Neural progenitor cell (in vitro differentiated cells): ENCODE data around the gene GRM2. TPM values are rescaled to one million over a fixed set of nuclear protein-coding genes. Genes with fewer than 3 reads are reported as not detected.
"Not testable (repeated sequence)": the region's sequence is repeated elsewhere in the genome, so short reads cannot be mapped to it uniquely, and the experiment has no call there.

Experiments
- DNase-seq: peaks from one replicate; pipeline ENCODE4 v3.0.0-alpha.2; 2016; ENCODE audit warnings: low spot score
- H2AFZ ChIP-seq: fragments of 200-600 bp; sonication (generic); replicated peaks from 2 replicates; pipeline ENCODE4 v1.6.1; 2016; ENCODE audit warnings: antibody characterized with exemption
- H3F3A ChIP-seq: fragments of 200-600 bp; sonication (generic); 2 replicates; pipeline ENCODE4 v1.6.1; 2016; ENCODE audit warnings: antibody characterized with exemption, low read depth
- H3K27ac ChIP-seq: fragments of 200-600 bp; sonication (generic); 2 replicates; pipeline ENCODE4 v1.5.1; 2016; ENCODE audit warnings: mild to moderate bottlenecking
- H3K27me3 ChIP-seq: fragments of 200-600 bp; sonication (generic); 2 replicates; pipeline ENCODE4 v1.6.1; 2016; ENCODE audit warnings: mild to moderate bottlenecking, moderate library complexity
- H3K36me3 ChIP-seq: fragments of 200-600 bp; sonication (generic); 2 replicates; pipeline ENCODE4 v1.5.1; 2016
- H3K4me1 ChIP-seq: fragments of 200-600 bp; sonication (generic); 2 replicates; pipeline ENCODE4 v1.6.1; 2016; ENCODE audit warnings: mixed run types
- H3K4me2 ChIP-seq: fragments of 200-600 bp; sonication (generic); 2 replicates; pipeline ENCODE4 v1.6.1; 2016
- H3K4me3 ChIP-seq: fragments of 200-600 bp; sonication (generic); 2 replicates; pipeline ENCODE4 v1.5.1; 2016
- H3K79me2 ChIP-seq: fragments of 200-600 bp; sonication (generic); 2 replicates; pipeline ENCODE4 v1.6.1; 2016; ENCODE audit warnings: low read depth
- H3K9ac ChIP-seq: fragments of 200-600 bp; sonication (generic); 2 replicates; pipeline ENCODE4 v1.6.1; 2016
- H3K9me3 ChIP-seq: fragments of 200-600 bp; sonication (generic); 2 replicates; pipeline ENCODE4 v1.5.1; 2016; ENCODE audit warnings: low read depth
- H4K20me1 ChIP-seq: fragments of 200-600 bp; sonication (generic); 2 replicates; pipeline ENCODE4 v1.6.1; 2016; ENCODE audit warnings: low read depth
- H3K27ac Mint-ChIP-seq: 3 replicates; pipeline ENCODE4 v1.8.0; 2021; ENCODE audit warnings: mixed read lengths
- H3K27me3 Mint-ChIP-seq: 2 replicates; pipeline ENCODE4 v1.8.0; 2022; ENCODE audit warnings: low read depth, mild to moderate bottlenecking, inconsistent platforms, moderate library complexity, mixed read lengths; ENCODE audit not compliant: insufficient read depth
- H3K36me3 Mint-ChIP-seq: 3 replicates; pipeline ENCODE4 v1.8.0; 2021; ENCODE audit warnings: mixed read lengths
- H3K4me1 Mint-ChIP-seq: 3 replicates; pipeline ENCODE4 v1.8.0; 2021; ENCODE audit warnings: mixed read lengths
- H3K4me3 Mint-ChIP-seq: 3 replicates; pipeline ENCODE4 v1.8.0; 2021; ENCODE audit warnings: mild to moderate bottlenecking, moderate library complexity, mixed read lengths
- H3K9me3 Mint-ChIP-seq: 3 replicates; pipeline ENCODE4 v1.8.0; 2020; ENCODE audit warnings: mixed read lengths
- EZH2 ChIP-seq: fragments of 200-600 bp; sonication (generic); IDR thresholded peaks from 2 replicates; pipeline ENCODE4 v1.6.1; 2017; ENCODE audit warnings: antibody characterized with exemption, mild to moderate bottlenecking, moderate library complexity
- EZH2phosphoT487 ChIP-seq: fragments of 200-600 bp; sonication (generic); IDR thresholded peaks from 2 replicates; pipeline ENCODE4 v1.6.1; 2017; ENCODE audit warnings: antibody characterized with exemption
- total RNA-seq: library from RNA; depleted of rRNA; stranded (reverse); fragments of >200 nt; gene quantifications from 2 replicates; pipeline ENCODE4 v1.2.3, GENCODE V29; 2015; ENCODE audit warnings: low replicate concordance
- TF ChIP-seq, protein P1 (sequence below): fragments of 200-600 bp; sonication (generic); IDR thresholded peaks from 2 replicates; pipeline ENCODE4 v1.5.1; 2017; ENCODE audit warnings: antibody characterized with exemption, mild to moderate bottlenecking

GRM2 gene
- total RNA-seq, 1 donor from 2014 or later, result 1.9 TPM

DNA sequence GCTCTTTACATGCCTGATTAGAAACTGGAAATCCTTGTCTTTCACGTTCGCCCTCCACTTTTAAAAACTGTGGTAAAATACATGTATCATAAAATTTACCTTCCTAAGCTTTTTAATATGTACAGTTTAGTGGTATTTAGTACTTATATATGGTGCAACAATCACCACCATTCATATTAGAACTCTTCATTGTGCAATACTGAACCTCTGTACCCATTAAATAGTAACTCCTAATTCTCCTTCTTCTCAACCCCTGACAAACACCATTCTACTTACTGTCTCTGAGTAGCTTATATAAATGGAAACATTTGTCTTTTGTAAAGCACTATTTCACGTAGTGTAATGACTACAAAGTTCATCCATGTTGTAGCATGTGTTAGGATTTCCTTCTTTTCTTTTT, 28.2 kb downstream of the GRM2 start:
- H3K4me1 ChIP-seq, result peaks cover 17% of the 10 kb centered on the region
- H3K36me3 Mint-ChIP-seq, result no peaks in the 10 kb centered on the region
- no peaks in the 10 kb centered on the region for H4K20me1 ChIP-seq
- H3K9me3 Mint-ChIP-seq, result no peaks in the 10 kb centered on the region
- TF ChIP-seq EZH2 (no peak), EZH2phosphoT487 (no peak)
- TF ChIP-seq, protein P1, sequence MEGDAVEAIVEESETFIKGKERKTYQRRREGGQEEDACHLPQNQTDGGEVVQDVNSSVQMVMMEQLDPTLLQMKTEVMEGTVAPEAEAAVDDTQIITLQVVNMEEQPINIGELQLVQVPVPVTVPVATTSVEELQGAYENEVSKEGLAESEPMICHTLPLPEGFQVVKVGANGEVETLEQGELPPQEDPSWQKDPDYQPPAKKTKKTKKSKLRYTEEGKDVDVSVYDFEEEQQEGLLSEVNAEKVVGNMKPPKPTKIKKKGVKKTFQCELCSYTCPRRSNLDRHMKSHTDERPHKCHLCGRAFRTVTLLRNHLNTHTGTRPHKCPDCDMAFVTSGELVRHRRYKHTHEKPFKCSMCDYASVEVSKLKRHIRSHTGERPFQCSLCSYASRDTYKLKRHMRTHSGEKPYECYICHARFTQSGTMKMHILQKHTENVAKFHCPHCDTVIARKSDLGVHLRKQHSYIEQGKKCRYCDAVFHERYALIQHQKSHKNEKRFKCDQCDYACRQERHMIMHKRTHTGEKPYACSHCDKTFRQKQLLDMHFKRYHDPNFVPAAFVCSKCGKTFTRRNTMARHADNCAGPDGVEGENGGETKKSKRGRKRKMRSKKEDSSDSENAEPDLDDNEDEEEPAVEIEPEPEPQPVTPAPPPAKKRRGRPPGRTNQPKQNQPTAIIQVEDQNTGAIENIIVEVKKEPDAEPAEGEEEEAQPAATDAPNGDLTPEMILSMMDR, result no peak
- H3K27ac ChIP-seq, result no peak overlapping the region
- no peak overlapping the region for H3K4me3 Mint-ChIP-seq
- H3K4me1 Mint-ChIP-seq, result peaks cover 8% of the 10 kb centered on the region
- no peak overlapping the region for H3K4me3 ChIP-seq
- H3K9me3 ChIP-seq, result no peaks in the 10 kb centered on the region
- no peak overlapping the region for H3K27ac Mint-ChIP-seq
- no peaks in the 10 kb centered on the region for H3K36me3 ChIP-seq
- peak overlapping the region; percentile 49 for H3K4me2 ChIP-seq
- no peak for DNase-seq
- H2AFZ ChIP-seq, result peak overlapping the region; percentile 83
- H3K9ac ChIP-seq, result no peak overlapping the region
- peaks cover 6% of the 10 kb centered on the region for H3K27me3 Mint-ChIP-seq
- no peaks in the 10 kb centered on the region for H3F3A ChIP-seq
- no peaks in the 10 kb centered on the region for H3K79me2 ChIP-seq
- H3K27me3 ChIP-seq, result no peaks in the 10 kb centered on the region

- H3K36me3 Mint-ChIP-seq, result no peaks in the 10 kb centered on the region
- peaks cover 3% of the 10 kb centered on the region for H3K27me3 Mint-ChIP-seq
- peaks cover 17% of the 10 kb centered on the region for H3K4me1 ChIP-seq
- H3K9me3 ChIP-seq, result no peaks in the 10 kb centered on the region
- H3K4me3 ChIP-seq, result no peak overlapping the region
- H3K79me2 ChIP-seq, result no peaks in the 10 kb centered on the region
- no peaks in the 10 kb centered on the region for H3F3A ChIP-seq
- H3K9me3 Mint-ChIP-seq, result no peaks in the 10 kb centered on the region
- DNase-seq, result no peak
- H3K4me3 Mint-ChIP-seq, result no peak overlapping the region
- H3K4me2 ChIP-seq, result no peak overlapping the region
- no peaks in the 10 kb centered on the region for H4K20me1 ChIP-seq
- no peak for TF ChIP-seq EZH2
- no peak for TF ChIP-seq EZH2phosphoT487
- TF ChIP-seq, protein P1, result no peak
- no peak overlapping the region for H3K27ac Mint-ChIP-seq
- no peak overlapping the region for H3K9ac ChIP-seq
- H3K4me1 Mint-ChIP-seq, result peaks cover 8% of the 10 kb centered on the region
- H2AFZ ChIP-seq, result no peak overlapping the region
- no peak overlapping the region for H3K27ac ChIP-seq
- H3K27me3 ChIP-seq, result no peaks in the 10 kb centered on the region
- no peaks in the 10 kb centered on the region for H3K36me3 ChIP-seq
These were observed 29.1 kb downstream of the GRM2 start for GRCh38 chr3:51735950-51736349.

- Histone ChIP-seq H3K9ac (no peak overlapping the region), H3K27me3 (no peaks in the 10 kb centered on the region), H3K4me1 (peaks cover 17% of the 10 kb centered on the region), H3K27ac (no peak overlapping the region), H2AFZ (peak overlapping the region; percentile 94), H3K9me3 (no peaks in the 10 kb centered on the region), H3K79me2 (no peaks in the 10 kb centered on the region), H4K20me1 (no peaks in the 10 kb centered on the region), H3K4me2 (no peak overlapping the region), H3F3A (no peaks in the 10 kb centered on the region), H3K36me3 (no peaks in the 10 kb centered on the region), H3K4me3 (no peak overlapping the region)
- Mint-ChIP-seq H3K9me3 (no peaks in the 10 kb centered on the region), H3K36me3 (no peaks in the 10 kb centered on the region), H3K4me3 (no peak overlapping the region), H3K27ac (no peak overlapping the region), H3K4me1 (peaks cover 7% of the 10 kb centered on the region), H3K27me3 (peaks cover 5% of the 10 kb centered on the region)
- DNase-seq, result no peak
- TF ChIP-seq EZH2phosphoT487 (no peak), EZH2 (no peak)
- TF ChIP-seq, protein P1, result no peak
These were observed 32.2 kb downstream of the GRM2 start for GRCh38 chr3:51739110-51739509.

- not testable (repeated sequence) for H4K20me1 ChIP-seq, H3K27me3 Mint-ChIP-seq, H2AFZ ChIP-seq, H3K36me3 ChIP-seq, H3K27me3 ChIP-seq, H3K27ac Mint-ChIP-seq, H3K9me3 ChIP-seq, H3F3A ChIP-seq, H3K4me3 Mint-ChIP-seq, H3K4me1 Mint-ChIP-seq, H3K9me3 Mint-ChIP-seq, H3K9ac ChIP-seq, H3K4me3 ChIP-seq, DNase-seq, H3K4me1 ChIP-seq, H3K27ac ChIP-seq, H3K36me3 Mint-ChIP-seq, H3K79me2 ChIP-seq, H3K4me2 ChIP-seq
These were observed 35.5 kb downstream of the GRM2 start for GRCh38 chr3:51742320-51742719.

DNA sequence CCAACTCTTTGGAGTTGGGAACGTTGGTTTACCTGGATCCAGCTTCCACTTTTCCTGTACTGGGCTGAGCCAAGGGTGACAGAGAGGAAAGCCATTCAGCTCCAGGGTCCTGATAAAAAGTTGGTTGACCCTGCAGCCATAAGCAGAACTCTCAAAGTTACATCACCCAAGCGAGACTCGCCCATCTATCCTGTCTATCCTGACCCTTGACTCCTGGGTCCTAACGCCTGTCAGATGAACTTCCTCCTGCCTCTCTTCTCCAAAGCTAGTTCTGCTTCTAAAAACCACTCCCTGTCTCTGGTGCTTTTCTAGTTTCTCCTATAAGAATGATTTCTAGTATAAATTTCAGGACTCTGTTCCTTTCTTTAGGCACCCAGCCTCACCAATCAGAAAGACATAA, 36.1 kb downstream of the GRM2 start:
- not testable (repeated sequence) for H3K36me3 Mint-ChIP-seq, H3K4me2 ChIP-seq, H3K4me1 Mint-ChIP-seq, H3K27me3 Mint-ChIP-seq, H3K4me1 ChIP-seq, DNase-seq, H3K9me3 ChIP-seq, H2AFZ ChIP-seq, H3K79me2 ChIP-seq, H3K27ac ChIP-seq, H3K27me3 ChIP-seq, H3K27ac Mint-ChIP-seq, H3K9me3 Mint-ChIP-seq, H3F3A ChIP-seq, H4K20me1 ChIP-seq, H3K4me3 Mint-ChIP-seq, H3K36me3 ChIP-seq, H3K9ac ChIP-seq, H3K4me3 ChIP-seq
